Trophoblast cell (in vitro differentiated cells and primary cell): Measurements from ENCODE around the gene CTSL.

Experiments used
- DNase-seq, 2 donors: peaks; one replicate each; pipeline ENCODE4 v3.0.0-alpha.2; 2016
- H2AFZ ChIP-seq: 2 replicates; pipeline ENCODE4 v1.6.1; 2013; ENCODE audit warnings: low read length, moderate library complexity, mild to moderate bottlenecking; ENCODE audit not compliant: insufficient read depth, poor library complexity
- H2AK5ac ChIP-seq: 2 replicates; pipeline ENCODE4 v1.6.1; 2013; ENCODE audit warnings: mild to moderate bottlenecking, low read length
- H2BK120ac ChIP-seq: 2 replicates; pipeline ENCODE4 v1.6.1; 2013; ENCODE audit warnings: low read length, mild to moderate bottlenecking, moderate library complexity; ENCODE audit not compliant: insufficient read depth, poor library complexity
- H2BK12ac ChIP-seq: 2 replicates; pipeline ENCODE4 v1.6.1; 2013; ENCODE audit warnings: mild to moderate bottlenecking, low read length, moderate library complexity
- H2BK5ac ChIP-seq: 2 replicates; pipeline ENCODE4 v1.6.1; 2013; ENCODE audit warnings: low read length, low read depth, moderate library complexity, mild to moderate bottlenecking; ENCODE audit not compliant: poor library complexity
- H3K14ac ChIP-seq: 2 replicates; pipeline ENCODE4 v1.6.1; 2013; ENCODE audit warnings: mild to moderate bottlenecking, low read length
- H3K18ac ChIP-seq: 2 replicates; pipeline ENCODE4 v1.6.1; 2013; ENCODE audit warnings: mild to moderate bottlenecking, low read length
- H3K23ac ChIP-seq: 2 replicates; pipeline ENCODE4 v1.6.1; 2013; ENCODE audit warnings: low read length
- H3K27ac ChIP-seq: 2 replicates; pipeline ENCODE4 v1.5.1; 2013; ENCODE audit warnings: low read depth, mild to moderate bottlenecking, inconsistent platforms, low read length, moderate library complexity
- H3K27me3 ChIP-seq: 2 replicates; pipeline ENCODE4 v1.6.1; 2013; ENCODE audit warnings: inconsistent platforms, mild to moderate bottlenecking, low read length, moderate library complexity; ENCODE audit not compliant: insufficient read depth
- H3K36me3 ChIP-seq, 2 experiments: 1 replicate in 1 of 2; 2 replicates in 1 of 2; pipeline ENCODE4 v1.6.1; 2013; ENCODE audit warnings: low read length in 2 of 2, mild to moderate bottlenecking in 2 of 2, moderate library complexity in 1 of 2; ENCODE audit not compliant: insufficient read depth in 2 of 2, control insufficient read depth in 1 of 2
- H3K4ac ChIP-seq: 2 replicates; pipeline ENCODE4 v1.6.1; 2013; ENCODE audit warnings: low read depth, mild to moderate bottlenecking, low read length, moderate library complexity
- H3K4me1 ChIP-seq, 2 experiments: 1 replicate in 1 of 2; 2 replicates in 1 of 2; pipeline ENCODE4 v1.6.1; 2013; ENCODE audit warnings: low read length in 2 of 2, mild to moderate bottlenecking in 2 of 2, moderate library complexity in 1 of 2; ENCODE audit not compliant: insufficient read depth in 2 of 2, control insufficient read depth in 1 of 2
- H3K4me2 ChIP-seq: 2 replicates; pipeline ENCODE4 v1.6.1; 2013; ENCODE audit warnings: inconsistent platforms, mild to moderate bottlenecking, low read length, moderate library complexity
- H3K4me3 ChIP-seq: 2 replicates; pipeline ENCODE4 v1.5.1; 2013; ENCODE audit warnings: mild to moderate bottlenecking, low read depth, low read length, inconsistent platforms
- H3K79me1 ChIP-seq: one replicate; pipeline ENCODE4 v1.6.1; 2013; ENCODE audit warnings: low read length
- H3K79me2 ChIP-seq: 2 replicates; pipeline ENCODE4 v1.6.1; 2013; ENCODE audit warnings: low read length, mild to moderate bottlenecking; ENCODE audit not compliant: control insufficient read depth, insufficient read depth, poor library complexity
- H3K9ac ChIP-seq: 2 replicates; pipeline ENCODE4 v1.6.1; 2013; ENCODE audit warnings: mild to moderate bottlenecking, low read length
- H3K9me3 ChIP-seq: 2 replicates; pipeline ENCODE4 v1.6.1; 2013; ENCODE audit warnings: low read depth, mild to moderate bottlenecking, control low read depth, inconsistent platforms, low read length; ENCODE audit not compliant: insufficient read depth
- H4K12ac ChIP-seq: 2 replicates; pipeline ENCODE4 v1.6.1; 2013; ENCODE audit warnings: low read depth, mild to moderate bottlenecking, low read length, moderate library complexity
- H4K8ac ChIP-seq: 2 replicates; pipeline ENCODE4 v1.6.1; 2013; ENCODE audit warnings: low read depth, mild to moderate bottlenecking, low read length, moderate library complexity
- H4K91ac ChIP-seq: one replicate; pipeline ENCODE4 v1.6.1; 2013; ENCODE audit warnings: low read depth, mild to moderate bottlenecking, low read length, moderate library complexity
- WGBS: extraction: QIAGEN DNeasy Blood & Tissue Kit; methylation state at CpG from one replicate; pipeline ENCODE4 v1.1.7; 2013; ENCODE audit warnings: missing lambda C conversion rate; ENCODE audit not compliant: insufficient read length, insufficient coverage; ENCODE audit errors: extremely low coverage; 5-methylcytosine and 5-hydroxymethylcytosine counted together

Gene CTSL

DNA sequence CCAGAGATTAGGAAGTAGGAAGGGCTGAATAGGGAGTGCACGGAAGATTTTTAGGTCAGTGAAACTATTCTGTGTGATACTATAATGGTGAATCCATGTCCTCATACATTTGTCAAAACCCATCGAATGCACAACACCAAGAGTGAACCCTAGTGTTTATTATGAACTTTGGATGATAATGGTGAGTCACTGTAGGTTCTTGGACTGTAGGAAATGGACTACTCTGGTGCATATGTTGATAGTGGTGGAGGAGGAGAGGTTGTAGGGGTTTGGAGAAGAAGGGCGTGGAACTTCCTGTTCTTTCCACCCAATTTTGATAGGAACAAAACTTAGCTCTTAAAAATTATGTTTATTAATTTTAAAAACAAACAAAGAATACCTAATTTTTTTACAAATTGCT is 14.3 kb downstream of the CTSL start:
- no CpG with 5 or more reads among the region's 3 CpGs for WGBS
- no peak for DNase-seq
- no peaks in the 10 kb centered on the region for H3K27me3 ChIP-seq
- H2BK120ac ChIP-seq: no peak overlapping the region
- H3K27ac ChIP-seq: no peak overlapping the region
- no peak overlapping the region for H2BK12ac ChIP-seq
- no peak overlapping the region for H3K23ac ChIP-seq
- H3K4me3 ChIP-seq: no peak overlapping the region
- no peak overlapping the region for H2AK5ac ChIP-seq
- H4K8ac ChIP-seq: no peak overlapping the region
- peaks cover 2% of the 10 kb centered on the region for H3K9me3 ChIP-seq
- no peak overlapping the region for H3K14ac ChIP-seq
- H3K79me1 ChIP-seq: no peaks in the 10 kb centered on the region
- H4K91ac ChIP-seq: no peak overlapping the region
- H3K18ac ChIP-seq: no peak overlapping the region
- no peak overlapping the region for H3K9ac ChIP-seq
- no peak overlapping the region for H3K4me2 ChIP-seq
- H2BK5ac ChIP-seq: no peak overlapping the region
- no peak overlapping the region for H4K12ac ChIP-seq
- H3K4me1 ChIP-seq: no peaks in the 10 kb centered on the region
- no peaks in the 10 kb centered on the region for H3K36me3 ChIP-seq
- H3K79me2 ChIP-seq: no peaks in the 10 kb centered on the region
- H2AFZ ChIP-seq: no peak overlapping the region
- H3K4ac ChIP-seq: no peak overlapping the region

DNA sequence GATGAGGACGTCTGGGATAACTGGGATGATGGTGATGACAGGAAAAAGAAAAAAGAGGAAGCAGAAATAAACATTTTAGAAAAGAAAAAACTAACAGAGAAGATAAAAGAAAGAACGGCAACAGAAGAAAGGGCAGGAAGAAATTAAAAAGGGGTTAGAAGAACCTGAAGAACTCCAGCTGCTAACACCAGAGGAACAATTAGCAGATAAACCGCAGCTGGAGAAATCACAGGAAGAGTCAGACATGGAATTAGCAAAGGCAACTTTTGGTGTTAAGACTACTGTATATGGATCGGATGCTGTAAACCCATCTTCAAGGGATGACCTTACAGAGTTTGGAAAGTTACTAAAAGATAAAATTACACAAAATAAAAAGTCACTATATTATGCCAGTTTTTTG is 15.4 kb downstream of the CTSL start:
- Histone ChIP-seq H3K4me3 (no peak overlapping the region), H2BK5ac (no peak overlapping the region), H3K79me1 (no peaks in the 10 kb centered on the region), H3K14ac (no peak overlapping the region), H2BK12ac (no peak overlapping the region), H3K9me3 (peaks cover 2% of the 10 kb centered on the region), H3K79me2 (no peaks in the 10 kb centered on the region), H3K23ac (no peak overlapping the region), H4K12ac (no peak overlapping the region), H4K8ac (no peak overlapping the region), H3K4me2 (no peak overlapping the region), H3K27me3 (no peaks in the 10 kb centered on the region), H2AK5ac (no peak overlapping the region), H2BK120ac (no peak overlapping the region), H3K36me3 (no peaks in the 10 kb centered on the region), H3K9ac (no peak overlapping the region), H3K4me1 (no peaks in the 10 kb centered on the region), H3K4ac (no peak overlapping the region), H3K27ac (no peak overlapping the region), H4K91ac (no peak overlapping the region), H2AFZ (no peak overlapping the region), H3K18ac (no peak overlapping the region)
- no CpG with 5 or more reads among the region's 4 CpGs for WGBS
- DNase-seq: no peak

GRCh38 chr9:87741891-87742290 is 16.0 kb downstream of the CTSL start:
- H2AFZ ChIP-seq: no peak overlapping the region
- no peak overlapping the region for H3K27ac ChIP-seq
- no peaks in the 10 kb centered on the region for H3K27me3 ChIP-seq
- H3K79me2 ChIP-seq: no peaks in the 10 kb centered on the region
- H3K4me2 ChIP-seq: no peak overlapping the region
- H3K4ac ChIP-seq: no peak overlapping the region
- no peak overlapping the region for H3K18ac ChIP-seq
- no peak for DNase-seq
- no peak overlapping the region for H4K91ac ChIP-seq
- no peak overlapping the region for H3K14ac ChIP-seq
- no peak overlapping the region for H3K23ac ChIP-seq
- no peak overlapping the region for H3K9ac ChIP-seq
- H3K4me3 ChIP-seq: no peak overlapping the region
- H2BK12ac ChIP-seq: no peak overlapping the region
- H2BK5ac ChIP-seq: no peak overlapping the region
- no peaks in the 10 kb centered on the region for H3K79me1 ChIP-seq
- H4K12ac ChIP-seq: no peak overlapping the region
- H2AK5ac ChIP-seq: no peak overlapping the region
- WGBS: no CpG with 5 or more reads among the region's 5 CpGs
- no peak overlapping the region for H4K8ac ChIP-seq
- H3K36me3 ChIP-seq: no peaks in the 10 kb centered on the region
- H3K9me3 ChIP-seq: peaks cover 2% of the 10 kb centered on the region
- no peak overlapping the region for H2BK120ac ChIP-seq
- H3K4me1 ChIP-seq: no peaks in the 10 kb centered on the region

DNA sequence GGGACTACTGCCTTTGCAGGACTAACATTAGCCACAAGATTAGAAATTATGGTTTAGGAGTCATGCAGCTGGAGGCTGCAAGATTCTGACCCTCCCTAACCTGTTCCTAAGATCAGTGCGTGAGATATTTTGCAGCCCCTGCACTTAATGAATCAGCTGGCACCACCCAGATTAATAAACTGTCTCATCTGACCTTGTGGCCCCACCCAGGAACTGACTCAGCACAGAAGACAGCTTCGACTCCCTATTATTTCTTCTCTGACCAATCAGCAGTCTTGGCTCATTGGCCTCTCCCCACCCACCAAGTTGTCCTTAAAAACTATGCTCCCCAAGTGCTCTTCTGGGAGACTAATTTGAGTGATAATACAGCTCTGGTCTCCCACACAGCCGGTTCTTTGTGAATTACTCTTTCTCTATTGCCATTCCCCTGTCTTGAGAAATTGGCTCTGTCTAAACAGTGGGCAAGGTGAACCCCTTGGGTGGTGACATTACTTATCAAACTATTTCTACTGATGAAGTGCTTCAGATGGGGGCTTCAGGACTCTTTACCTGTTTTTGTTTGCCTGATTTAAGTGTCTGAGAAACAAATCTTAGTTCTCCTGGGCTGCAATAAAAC is 17.0 kb downstream of the CTSL start:
- Histone ChIP-seq H3K36me3 (no peaks in the 10 kb centered on the region), H2BK12ac (no peak overlapping the region), H3K27me3 (no peaks in the 10 kb centered on the region), H4K8ac (no peak overlapping the region), H3K4me1 (no peaks in the 10 kb centered on the region), H3K14ac (no peak overlapping the region), H3K4me3 (no peak overlapping the region), H3K9ac (no peak overlapping the region), H4K12ac (no peak overlapping the region), H2BK5ac (no peak overlapping the region), H2AFZ (no peak overlapping the region), H3K27ac (no peak overlapping the region), H3K18ac (no peak overlapping the region), H3K79me1 (no peaks in the 10 kb centered on the region), H3K79me2 (no peaks in the 10 kb centered on the region), H3K9me3 (peaks cover 2% of the 10 kb centered on the region), H3K23ac (no peak overlapping the region), H2AK5ac (no peak overlapping the region), H3K4ac (no peak overlapping the region), H3K4me2 (no peak overlapping the region), H2BK120ac (no peak overlapping the region), H4K91ac (no peak overlapping the region)
- WGBS: no CpG with 5 or more reads among the region's 3 CpGs
- DNase-seq: no peak
